ENCODE data around the gene GLT8D2. TPM values are rescaled to one million over a fixed set of nuclear protein-coding genes. Genes with fewer than 3 reads are reported as not detected.

The GLT8D2 gene
- total and polyA plus RNA-seq, 2 donors (not counting 1 experiment from before 2014, with no cell fraction given), result 36.3 to 90.1 TPM

- TF ChIP-seq EZH2 (IDR thresholded peaks at IDR 0.05; ENCODE audit: low read length, missing control alignments) (no peak), CTCF (conservative IDR thresholded peaks at IDR 0.05 in 1 of 2, IDR thresholded peaks at IDR 0.05 in 1 of 2; ENCODE audit: low read depth in 1 of 2, low read length in 2 of 2) (no peak)
- Histone ChIP-seq H3K79me2 (ENCODE audit: control insufficient read depth, insufficient read depth, low read length) (peaks cover 49% of the 10 kb centered on the region), H3K9me3 (ENCODE audit: control insufficient read depth, insufficient read depth, low read depth, low read length) (no peaks in the 10 kb centered on the region), H3K36me3 (ENCODE audit: control insufficient read depth, insufficient read depth, low read length) (peaks cover 11% of the 10 kb centered on the region), H3K4me2 (ENCODE audit: extremely low read depth, insufficient read depth, low read length) (no peak overlapping the region), H4K20me1 (ENCODE audit: control insufficient read depth, extremely low read depth, insufficient read depth, low read length) (no peaks in the 10 kb centered on the region), H3K4me3 (replicated peaks in 1 of 4; ENCODE audit: control extremely low read depth in 1 of 4, insufficient read depth in 1 of 4, low read depth in 3 of 4, low read length in 4 of 4) (no peak overlapping the region), H3K27ac (ENCODE audit: insufficient read depth, low read length) (no peak overlapping the region), H3K27me3 (ENCODE audit: control insufficient read depth, insufficient read depth, low read length) (no peaks in the 10 kb centered on the region), H3K9ac (ENCODE audit: insufficient read depth, low read length) (no peak overlapping the region), H3K4me1 (ENCODE audit: control insufficient read depth, extremely low read depth, insufficient read depth, low read length) (no peaks in the 10 kb centered on the region), H2AFZ (ENCODE audit: low read length) (no peak overlapping the region)
- no peak for DNase-seq (ENCODE audit: low read depth in 2 of 2)
Measured at GRCh38 chr12:103978384-103978982, 71.5 kb downstream of the GLT8D2 start.

GRCh38 chr12:103975368-103975767 lies 74.6 kb downstream of the GLT8D2 start:
- Histone ChIP-seq H3K4me1 (ENCODE audit: control insufficient read depth, extremely low read depth, insufficient read depth, low read length) (no peaks in the 10 kb centered on the region), H3K27ac (ENCODE audit: insufficient read depth, low read length) (no peak overlapping the region), H3K4me3 (replicated peaks in 1 of 4; ENCODE audit: control extremely low read depth in 1 of 4, insufficient read depth in 1 of 4, low read depth in 3 of 4, low read length in 4 of 4) (no peak overlapping the region), H3K4me2 (ENCODE audit: extremely low read depth, insufficient read depth, low read length) (no peak overlapping the region), H3K79me2 (ENCODE audit: control insufficient read depth, insufficient read depth, low read length) (peaks cover 80% of the 10 kb centered on the region), H4K20me1 (ENCODE audit: control insufficient read depth, extremely low read depth, insufficient read depth, low read length) (no peaks in the 10 kb centered on the region), H3K9ac (ENCODE audit: insufficient read depth, low read length) (no peak overlapping the region), H3K36me3 (ENCODE audit: control insufficient read depth, insufficient read depth, low read length) (peaks cover 9% of the 10 kb centered on the region), H3K27me3 (ENCODE audit: control insufficient read depth, insufficient read depth, low read length) (no peaks in the 10 kb centered on the region), H2AFZ (ENCODE audit: low read length) (no peak overlapping the region), H3K9me3 (ENCODE audit: control insufficient read depth, insufficient read depth, low read depth, low read length) (no peaks in the 10 kb centered on the region)
- DNase-seq (ENCODE audit: low read depth in 2 of 2), result no peak
- no peak for TF ChIP-seq CTCF (conservative IDR thresholded peaks at IDR 0.05 in 1 of 2, IDR thresholded peaks at IDR 0.05 in 1 of 2; ENCODE audit: low read depth in 1 of 2, low read length in 2 of 2)
- no peak for TF ChIP-seq EZH2 (IDR thresholded peaks at IDR 0.05; ENCODE audit: low read length, missing control alignments)

- Histone ChIP-seq H3K79me2 (ENCODE audit: control insufficient read depth, insufficient read depth, low read length) (peaks cover 94% of the 10 kb centered on the region), H3K4me1 (ENCODE audit: control insufficient read depth, extremely low read depth, insufficient read depth, low read length) (peaks cover 2% of the 10 kb centered on the region), H3K4me2 (ENCODE audit: extremely low read depth, insufficient read depth, low read length) (no peak overlapping the region), H3K27ac (ENCODE audit: insufficient read depth, low read length) (no peak overlapping the region), H3K27me3 (ENCODE audit: control insufficient read depth, insufficient read depth, low read length) (no peaks in the 10 kb centered on the region), H3K4me3 (replicated peaks in 1 of 4; ENCODE audit: control extremely low read depth in 1 of 4, insufficient read depth in 1 of 4, low read depth in 3 of 4, low read length in 4 of 4) (no peak overlapping the region), H3K36me3 (ENCODE audit: control insufficient read depth, insufficient read depth, low read length) (peaks cover 9% of the 10 kb centered on the region), H4K20me1 (ENCODE audit: control insufficient read depth, extremely low read depth, insufficient read depth, low read length) (no peaks in the 10 kb centered on the region), H3K9me3 (ENCODE audit: control insufficient read depth, insufficient read depth, low read depth, low read length) (no peaks in the 10 kb centered on the region), H2AFZ (ENCODE audit: low read length) (no peak overlapping the region), H3K9ac (ENCODE audit: insufficient read depth, low read length) (no peak overlapping the region)
- no peak for DNase-seq (ENCODE audit: low read depth in 2 of 2)
- TF ChIP-seq EZH2 (IDR thresholded peaks at IDR 0.05; ENCODE audit: low read length, missing control alignments) (no peak), CTCF (conservative IDR thresholded peaks at IDR 0.05 in 1 of 2, IDR thresholded peaks at IDR 0.05 in 1 of 2; ENCODE audit: low read depth in 1 of 2, low read length in 2 of 2) (no peak)
Measured at GRCh38 chr12:103973909-103974308, 76.1 kb downstream of the GLT8D2 start.

Data from fibroblast of lung (primary cell).